Activated CD4-positive, alpha-beta T cell treated with anti-CD3 and anti-CD28 coated beads, Interleukin-2, amount 10 ng/mL, durations not matched to agents 7 days and 5 days (primary cell): ENCODE measurements around the gene REPS1. TPM values are rescaled to one million over a fixed set of nuclear protein-coding genes. Genes with fewer than 3 reads are reported as not detected.

Source experiments
- CTCF ChIA-PET: fragments of 350-600 bp; sonication (Branson Sonifier 250); formaldehyde crosslinking; loops from one replicate; lab custom pipeline; 2021; ENCODE audit warnings: antibody characterized with exemption; lab: Charles Lee
- POLR2A ChIA-PET: fragments of 350-600 bp; sonication (Branson Sonifier 250); formaldehyde crosslinking; loops from one replicate; lab custom pipeline; 2021; ENCODE audit warnings: antibody characterized with exemption; lab: Charles Lee
- DNase-seq: peaks from one replicate; pipeline ENCODE4 v3.0.0-alpha.2; 2020
- H3K27ac Mint-ChIP-seq: one replicate; pipeline ENCODE4 v1.8.0; 2021; ENCODE audit warnings: mild to moderate bottlenecking, moderate library complexity, mixed read lengths
- H3K27me3 Mint-ChIP-seq: one replicate; pipeline ENCODE4 v1.8.0; 2021; ENCODE audit warnings: mixed read lengths
- H3K36me3 Mint-ChIP-seq: one replicate; pipeline ENCODE4 v1.8.0; 2021; ENCODE audit warnings: low read depth, mixed read lengths
- H3K4me1 Mint-ChIP-seq: one replicate; pipeline ENCODE4 v1.8.0; 2021; ENCODE audit warnings: mixed read lengths
- H3K4me3 Mint-ChIP-seq: one replicate; pipeline ENCODE4 v1.8.0; 2021; ENCODE audit warnings: mild to moderate bottlenecking, moderate library complexity, mixed read lengths
- H3K9me3 Mint-ChIP-seq: one replicate; pipeline ENCODE4 v1.8.0; 2021; ENCODE audit warnings: mixed read lengths
- total RNA-seq, 2 experiments: library from RNA; stranded (reverse); gene quantifications; one replicate each; pipeline ENCODE4 v1.2.3, GENCODE V29; 2021

Gene REPS1
- total RNA-seq, 2 experiments from 2014 or later, result 44.5 to 58.1 TPM

GRCh38 chr6:138926579-138926978 lies 61.5 kb downstream of the REPS1 start:
- Mint-ChIP-seq H3K27ac (no peak overlapping the region), H3K9me3 (no peaks in the 10 kb centered on the region), H3K4me3 (no peak overlapping the region), H3K4me1 (peaks cover 3% of the 10 kb centered on the region), H3K36me3 (peaks cover 11% of the 10 kb centered on the region), H3K27me3 (no peaks in the 10 kb centered on the region)
- ChIA-PET POLR2A (no interaction called here), CTCF (no interaction called here)
- DNase-seq, result no peak

GRCh38 chr6:138925806-138926205 lies 62.2 kb downstream of the REPS1 start:
- no peaks in the 10 kb centered on the region for H3K27me3 Mint-ChIP-seq
- no peak overlapping the region for H3K27ac Mint-ChIP-seq
- DNase-seq, result no peak
- H3K36me3 Mint-ChIP-seq, result peaks cover 10% of the 10 kb centered on the region
- H3K4me1 Mint-ChIP-seq, result no peaks in the 10 kb centered on the region
- CTCF ChIA-PET, result interaction anchor here (0.6 kb wide), 1 partner anchor 118 kb away, joined by 3 read pairs; no protein-coding TSS in a partner anchor
- H3K4me3 Mint-ChIP-seq, result no peak overlapping the region
- H3K9me3 Mint-ChIP-seq, result no peaks in the 10 kb centered on the region
- POLR2A ChIA-PET, result no interaction called here

GRCh38 chr6:138923561-138923960 lies 64.5 kb downstream of the REPS1 start:
- Mint-ChIP-seq H3K9me3 (no peaks in the 10 kb centered on the region), H3K27me3 (no peaks in the 10 kb centered on the region), H3K4me1 (no peaks in the 10 kb centered on the region), H3K36me3 (peaks cover 12% of the 10 kb centered on the region), H3K4me3 (no peak overlapping the region), H3K27ac (no peak overlapping the region)
- no peak for DNase-seq
- CTCF ChIA-PET, result no interaction called here
- POLR2A ChIA-PET, result no interaction called here

GRCh38 chr6:138920906-138921305 lies 67.1 kb downstream of the REPS1 start:
- CTCF ChIA-PET, result interaction anchor here (1.5 kb wide), 1 partner anchor 10 kb away, joined by 5 read pairs; no protein-coding TSS in a partner anchor
- no peaks in the 10 kb centered on the region for H3K4me1 Mint-ChIP-seq
- H3K36me3 Mint-ChIP-seq, result peaks cover 15% of the 10 kb centered on the region
- H3K9me3 Mint-ChIP-seq, result no peaks in the 10 kb centered on the region
- POLR2A ChIA-PET, result no interaction called here
- H3K27me3 Mint-ChIP-seq, result no peaks in the 10 kb centered on the region
- H3K27ac Mint-ChIP-seq, result no peak overlapping the region
- DNase-seq, result no peak
- no peak overlapping the region for H3K4me3 Mint-ChIP-seq

- DNase-seq, result no peak
- H3K27me3 Mint-ChIP-seq, result no peaks in the 10 kb centered on the region
- H3K9me3 Mint-ChIP-seq, result no peaks in the 10 kb centered on the region
- H3K4me1 Mint-ChIP-seq, result no peaks in the 10 kb centered on the region
- H3K4me3 Mint-ChIP-seq, result no peak overlapping the region
- POLR2A ChIA-PET, result no interaction called here
- CTCF ChIA-PET, result no interaction called here
- H3K27ac Mint-ChIP-seq, result no peak overlapping the region
- H3K36me3 Mint-ChIP-seq, result peaks cover 42% of the 10 kb centered on the region
Observed at GRCh38 chr6:138914701-138915100, 73.4 kb downstream of the REPS1 start.

GRCh38 chr6:138912308-138912707 lies 75.7 kb downstream of the REPS1 start:
- Mint-ChIP-seq H3K9me3 (no peaks in the 10 kb centered on the region), H3K36me3 (peaks cover 50% of the 10 kb centered on the region), H3K27ac (no peak overlapping the region), H3K4me3 (no peak overlapping the region), H3K4me1 (no peaks in the 10 kb centered on the region), H3K27me3 (no peaks in the 10 kb centered on the region)
- CTCF ChIA-PET, result no interaction called here
- DNase-seq, result no peak
- POLR2A ChIA-PET, result no interaction called here

- Mint-ChIP-seq H3K36me3 (peaks cover 58% of the 10 kb centered on the region), H3K9me3 (no peaks in the 10 kb centered on the region), H3K27ac (no peak overlapping the region), H3K27me3 (no peaks in the 10 kb centered on the region), H3K4me1 (no peaks in the 10 kb centered on the region), H3K4me3 (no peak overlapping the region)
- POLR2A ChIA-PET, result no interaction called here
- CTCF ChIA-PET, result no interaction called here
- DNase-seq, result no peak
Observed at GRCh38 chr6:138909975-138910374, 78.1 kb downstream of the REPS1 start.

- Mint-ChIP-seq H3K4me3 (no peak overlapping the region), H3K4me1 (no peaks in the 10 kb centered on the region), H3K9me3 (no peaks in the 10 kb centered on the region), H3K27me3 (no peaks in the 10 kb centered on the region), H3K27ac (no peak overlapping the region), H3K36me3 (peaks cover 58% of the 10 kb centered on the region)
- ChIA-PET POLR2A (no interaction called here), CTCF (no interaction called here)
- DNase-seq, result no peak
Observed at GRCh38 chr6:138909511-138909910, 78.5 kb downstream of the REPS1 start.

- H3K27ac Mint-ChIP-seq, result no peak overlapping the region
- CTCF ChIA-PET, result no interaction called here
- H3K36me3 Mint-ChIP-seq, result peaks cover 44% of the 10 kb centered on the region
- H3K4me3 Mint-ChIP-seq, result no peak overlapping the region
- no peaks in the 10 kb centered on the region for H3K27me3 Mint-ChIP-seq
- no peak for DNase-seq
- H3K4me1 Mint-ChIP-seq, result no peaks in the 10 kb centered on the region
- POLR2A ChIA-PET, result interaction anchor here (0.6 kb wide), 1 partner anchor 260 kb away, joined by 3 read pairs; no protein-coding TSS in a partner anchor
- H3K9me3 Mint-ChIP-seq, result no peaks in the 10 kb centered on the region
Observed at GRCh38 chr6:138907167-138907566, 80.9 kb downstream of the REPS1 start.

GRCh38 chr6:138897031-138897430 lies 91.0 kb downstream of the REPS1 start:
- no peaks in the 10 kb centered on the region for H3K9me3 Mint-ChIP-seq
- no peak for DNase-seq
- no peak overlapping the region for H3K27ac Mint-ChIP-seq
- H3K4me3 Mint-ChIP-seq, result no peak overlapping the region
- ChIA-PET POLR2A (no interaction called here), CTCF (interaction anchor here (1.3 kb wide), 1 partner anchor 47 kb away, joined by 3 read pairs; no protein-coding TSS in a partner anchor)
- H3K4me1 Mint-ChIP-seq, result no peaks in the 10 kb centered on the region
- no peaks in the 10 kb centered on the region for H3K27me3 Mint-ChIP-seq
- peaks cover 19% of the 10 kb centered on the region for H3K36me3 Mint-ChIP-seq

GRCh38 chr6:138896104-138896756 lies 91.8 kb downstream of the REPS1 start:
- CTCF ChIA-PET, result interaction anchor here (0.6 to 1.3 kb wide), 4 partner anchors 28 to 402 kb away, joined by 3 to 4 read pairs (median 3); no protein-coding TSS in a partner anchor
- Mint-ChIP-seq H3K4me3 (no peak overlapping the region), H3K4me1 (no peaks in the 10 kb centered on the region), H3K36me3 (peaks cover 17% of the 10 kb centered on the region), H3K27me3 (no peaks in the 10 kb centered on the region), H3K27ac (no peak overlapping the region), H3K9me3 (no peaks in the 10 kb centered on the region)
- no peak for DNase-seq
- POLR2A ChIA-PET, result no interaction called here

- no peak for DNase-seq
- POLR2A ChIA-PET, result no interaction called here
- H3K27me3 Mint-ChIP-seq, result no peaks in the 10 kb centered on the region
- peaks cover 1% of the 10 kb centered on the region for H3K36me3 Mint-ChIP-seq
- no peaks in the 10 kb centered on the region for H3K9me3 Mint-ChIP-seq
- no peaks in the 10 kb centered on the region for H3K4me1 Mint-ChIP-seq
- H3K27ac Mint-ChIP-seq, result no peak overlapping the region
- no peak overlapping the region for H3K4me3 Mint-ChIP-seq
- CTCF ChIA-PET, result interaction anchor here (1.1 kb wide), 1 partner anchor 14 kb away, joined by 3 read pairs; no protein-coding TSS in a partner anchor
Observed at GRCh38 chr6:138891255-138891986, 96.6 kb downstream of the REPS1 start.

GRCh38 chr6:138885156-138885819 lies 102.8 kb downstream of the REPS1 start:
- no peak overlapping the region for H3K27ac Mint-ChIP-seq
- POLR2A ChIA-PET, result no interaction called here
- CTCF ChIA-PET, result no interaction called here
- H3K36me3 Mint-ChIP-seq, result no peaks in the 10 kb centered on the region
- no peaks in the 10 kb centered on the region for H3K27me3 Mint-ChIP-seq
- no peak for DNase-seq
- no peaks in the 10 kb centered on the region for H3K9me3 Mint-ChIP-seq
- H3K4me3 Mint-ChIP-seq, result no peak overlapping the region
- no peaks in the 10 kb centered on the region for H3K4me1 Mint-ChIP-seq
